Adipose tissue (tissue), 3 donors: ENCODE measurements around the gene ADH4. TPM values are rescaled to one million over a fixed set of nuclear protein-coding genes. Genes with fewer than 3 reads are reported as not detected.
"Not testable (repeated sequence)": the region's sequence is repeated elsewhere in the genome, so short reads cannot be mapped to it uniquely, and the experiment has no call there.

ENCODE experiments used
- H3K27ac ChIP-seq: one replicate; pipeline ENCODE4 v1.5.1; 2013; ENCODE audit warnings: low read depth, low read length
- WGBS, 3 donors: extraction: QIAGEN DNeasy Blood & Tissue Kit; methylation state at CpG; one replicate each; pipeline ENCODE4 v1.1.7; 2013; 5-methylcytosine and 5-hydroxymethylcytosine counted together
- polyA plus RNA-seq, 3 donors: library from polyadenylated mRNA; stranded (reverse); fragments of 200-250 nt; gene quantifications; one replicate each; pipeline ENCODE4 v1.2.3, GENCODE V29; 2013
- donor health status: healthy with polysubstance abuse.
- donor health status: Bipolar disorder and iron deficiency.
- donor health status: healthy.

ADH4 gene
- polyA plus RNA-seq, result 1 to 10 TPM in 2 of 3 donors, under 1 TPM in 1; 0.44 to 5.4 (median 1.1) TPM

DNA sequence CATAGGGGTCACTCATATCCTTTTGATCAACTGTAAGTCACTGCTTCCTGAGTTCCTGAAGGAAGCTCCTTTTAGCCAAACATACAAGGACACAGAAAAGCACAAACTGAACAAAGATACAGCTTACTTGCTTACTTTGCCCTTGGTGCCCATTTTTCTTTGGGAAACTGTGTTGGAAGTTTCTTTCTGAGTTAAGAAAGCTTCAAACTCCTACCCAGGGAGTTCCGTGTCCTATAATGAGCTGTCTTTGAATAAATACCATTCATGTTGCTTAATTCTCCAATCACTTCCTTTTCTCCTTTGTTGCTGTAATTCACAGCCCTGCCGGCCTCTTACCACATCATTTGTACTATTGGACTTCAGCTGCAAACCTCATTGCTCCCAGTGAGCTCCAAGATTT, at the start of gene ADH4:
ADH4 (minus strand) TSS at position 228 of the 400 bp plus-strand sequence; CDS start at position 153, 75 bp downstream.
- no peak within 1 kb of the TSS for H3K27ac ChIP-seq
- 17 to 59% (median 43%) methylated on average over 2 of the region's 2 CpGs for WGBS, 3 donors

DNA sequence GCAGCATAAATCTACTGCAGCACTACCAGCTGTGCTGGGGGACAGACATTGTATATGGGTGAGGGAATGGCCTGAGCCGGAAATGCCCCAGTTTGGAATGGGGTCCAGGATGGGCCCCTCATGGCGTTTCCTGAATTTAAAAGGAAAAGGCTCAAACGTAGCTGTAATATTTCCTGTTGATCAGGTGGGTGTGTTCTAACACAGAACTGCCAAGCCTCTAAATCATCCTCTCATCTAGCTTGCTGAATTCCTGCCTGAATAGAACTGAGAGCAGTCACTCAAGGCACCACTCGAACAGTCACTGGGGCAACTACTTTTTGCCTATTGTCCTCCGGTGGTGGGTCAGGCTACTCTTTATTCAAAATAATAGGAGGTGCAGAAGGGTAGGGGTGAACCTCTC, 46.2 kb upstream of the ADH4 start:
- H3K27ac ChIP-seq, result no peak overlapping the region
- 54 to 58% (median 55%) methylated on average over 5 of the region's 5 CpGs for WGBS, 3 donors

DNA sequence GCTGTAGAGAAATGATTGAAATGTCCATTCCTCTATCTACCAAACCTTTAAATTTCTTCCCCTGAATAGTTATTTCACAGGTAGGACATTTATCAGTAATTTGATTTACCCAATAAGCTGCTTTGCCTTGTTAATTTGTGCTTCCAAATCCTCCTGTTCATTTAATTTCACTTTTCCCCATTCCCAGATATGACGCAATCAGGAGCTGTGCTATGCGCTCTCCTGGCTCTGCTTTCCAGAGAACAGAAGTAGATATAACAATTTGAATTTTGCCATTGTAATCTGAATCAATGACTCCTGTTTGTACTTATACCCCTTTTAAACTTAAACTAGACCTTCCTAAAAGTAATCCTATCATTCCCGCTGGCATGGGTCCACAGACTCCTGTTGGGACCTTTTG, 45.8 kb upstream of the ADH4 start:
- 74 to 83% (median 74%) methylated on average over 3 of the region's 3 CpGs for WGBS, 3 donors
- H3K27ac ChIP-seq, result not testable (repeated sequence)

DNA sequence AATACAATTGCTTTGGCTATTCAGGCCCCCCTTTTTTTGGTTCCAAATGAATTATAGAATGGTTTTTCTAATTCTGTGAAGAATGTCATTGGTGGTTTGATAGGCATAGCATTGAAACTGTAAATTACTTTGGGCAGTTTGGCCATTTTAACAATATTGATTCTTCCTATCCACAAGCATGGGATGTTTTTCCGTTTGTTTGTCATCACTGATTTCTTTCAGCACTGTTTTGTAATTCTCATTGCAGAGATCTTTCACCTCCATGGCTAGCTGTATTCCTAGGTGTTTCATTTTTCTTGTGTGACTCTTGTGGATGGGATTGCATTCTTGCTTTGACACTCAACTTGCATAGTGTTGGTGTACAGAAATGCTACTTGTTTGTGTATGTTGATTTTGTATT, 41.9 kb upstream of the ADH4 start:
- 90 to 93% (median 90%) methylated on average over 1 of the region's 1 CpG for WGBS, 3 donors

DNA sequence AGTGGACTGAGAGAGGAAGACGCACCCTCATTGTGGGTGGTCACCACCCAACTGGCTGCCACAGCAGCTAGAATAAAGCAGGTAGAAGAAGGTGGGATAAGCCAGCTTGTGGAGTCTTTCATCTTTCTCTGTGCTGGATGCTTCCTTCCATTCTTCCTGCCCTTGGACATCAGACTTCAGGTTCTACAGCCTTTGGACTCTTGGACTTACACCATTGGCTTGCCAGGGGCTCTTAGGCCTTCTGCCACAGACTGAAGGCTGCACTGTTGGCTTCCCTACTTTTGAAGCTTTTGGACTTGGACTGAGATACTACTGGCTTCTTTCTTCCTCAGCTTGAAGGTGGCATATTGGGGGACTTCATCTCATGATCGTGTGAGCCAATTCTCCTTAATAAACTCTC, 41.5 kb upstream of the ADH4 start:
- whole genome bisulfite sequencing, 3 donors, result 91 to 100% (median 91%) methylated on average over 2 of the region's 2 CpGs

More for the DNA sequence above, 41.9 kb upstream of the ADH4 start:
- no peak overlapping the region for H3K27ac ChIP-seq

DNA sequence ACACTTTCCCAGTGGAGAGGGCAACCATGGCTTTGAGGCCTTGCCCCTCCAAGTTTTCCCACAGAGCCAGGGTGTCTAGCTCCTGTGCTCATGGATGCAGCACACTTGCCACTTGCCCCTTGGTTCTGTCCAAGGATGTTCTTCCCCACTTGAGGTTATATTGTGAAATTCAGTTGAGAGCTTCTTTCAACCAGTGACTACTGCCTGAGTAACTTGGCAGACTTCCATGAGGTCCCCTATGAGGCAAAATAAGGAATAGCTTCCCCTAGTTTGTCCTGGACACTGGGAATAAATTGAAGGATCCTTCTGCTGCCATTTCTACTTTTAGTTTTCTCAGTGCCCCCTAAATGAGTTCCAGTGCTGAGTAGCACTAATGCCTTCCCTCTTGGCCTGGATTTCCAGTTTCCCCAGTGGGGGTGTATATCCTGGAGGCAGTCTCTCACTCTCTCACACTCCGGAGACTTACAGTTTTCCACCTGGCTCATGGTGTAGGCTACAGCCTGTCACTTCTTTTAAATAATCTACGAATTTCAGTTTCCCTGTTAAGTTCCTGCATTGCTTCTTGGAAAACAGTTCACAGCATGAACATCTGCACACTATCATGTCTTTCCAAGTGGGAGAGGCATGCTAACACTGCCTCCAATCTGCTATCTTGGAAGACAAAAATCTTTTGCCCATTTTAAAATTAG, 36.4 kb upstream of the ADH4 start:
- 44 to 73% (median 56%) methylated on average over 2 of the region's 2 CpGs for WGBS, 3 donors
- H3K27ac ChIP-seq, result no peak overlapping the region

More for the DNA sequence above, 41.5 kb upstream of the ADH4 start:
- no peak overlapping the region for H3K27ac ChIP-seq

DNA sequence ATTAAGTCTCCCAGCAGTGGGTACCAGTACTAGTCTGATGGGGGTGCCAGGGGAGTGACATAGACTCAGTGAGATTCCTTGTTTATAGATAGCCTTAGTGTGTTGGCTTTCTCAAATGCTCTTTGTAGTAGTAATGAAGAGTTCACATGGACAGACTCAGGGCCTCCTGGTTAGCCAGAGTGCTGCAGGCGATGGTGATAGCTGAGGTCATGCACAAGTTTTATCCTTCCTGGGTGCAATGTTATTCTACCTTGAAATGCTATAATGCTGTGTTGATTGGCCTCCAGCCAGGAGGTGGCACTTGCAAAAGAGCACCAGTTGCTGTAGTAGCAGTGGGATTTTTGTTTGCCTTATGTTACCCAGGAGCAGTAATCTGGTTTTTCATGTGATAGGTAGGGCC, 35.5 kb upstream of the ADH4 start:
- 52 to 90% (median 90%) methylated on average over 1 of the region's 1 CpG for WGBS, 3 donors

DNA sequence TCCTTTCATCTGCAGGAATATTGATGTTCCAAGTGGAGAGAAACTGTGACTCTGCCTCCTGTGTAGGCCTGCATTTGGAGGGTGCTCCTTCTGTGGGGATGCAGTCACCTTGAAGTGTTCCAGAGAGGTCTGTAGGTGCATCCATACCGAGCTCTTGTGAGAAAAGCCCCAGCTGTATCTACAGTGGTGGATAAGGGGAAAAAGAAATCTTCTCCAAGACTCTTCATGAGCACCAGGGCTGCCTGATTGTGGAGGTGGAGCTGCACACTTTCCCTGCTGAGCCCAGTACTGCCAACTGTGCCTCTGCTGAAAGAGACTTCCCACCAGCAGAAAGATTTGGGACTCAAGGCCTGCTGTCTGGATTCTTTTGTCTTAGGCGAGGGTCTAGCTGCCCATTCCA, 35.1 kb upstream of the ADH4 start:
- no peak overlapping the region for H3K27ac ChIP-seq
- WGBS, 3 donors, result 57 to 84% (median 81%) methylated on average over 2 of the region's 2 CpGs

More for the DNA sequence above, 35.5 kb upstream of the ADH4 start:
- H3K27ac ChIP-seq, result no peak overlapping the region

DNA sequence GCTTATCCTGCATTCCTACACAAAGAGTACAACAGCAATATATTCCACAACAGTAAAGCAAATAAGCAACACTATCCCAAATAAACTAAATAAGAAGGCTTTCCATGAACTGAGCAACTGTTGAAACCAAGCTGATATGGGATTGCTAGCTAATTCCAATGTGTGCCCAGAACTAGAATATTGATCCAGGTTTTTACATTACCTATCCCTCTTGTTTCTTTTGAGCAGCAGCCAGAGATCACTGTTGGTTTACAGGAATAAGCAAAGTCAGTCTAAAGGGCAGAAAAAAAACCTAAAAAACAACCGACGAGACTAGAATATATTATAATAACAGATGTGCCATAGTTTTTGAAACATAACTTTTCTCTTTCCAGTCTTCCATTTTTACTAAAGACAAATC, 22.4 kb upstream of the ADH4 start:
- WGBS, 3 donors, result 27 to 65% (median 62%) methylated on average over 2 of the region's 2 CpGs
- no peak overlapping the region for H3K27ac ChIP-seq

DNA sequence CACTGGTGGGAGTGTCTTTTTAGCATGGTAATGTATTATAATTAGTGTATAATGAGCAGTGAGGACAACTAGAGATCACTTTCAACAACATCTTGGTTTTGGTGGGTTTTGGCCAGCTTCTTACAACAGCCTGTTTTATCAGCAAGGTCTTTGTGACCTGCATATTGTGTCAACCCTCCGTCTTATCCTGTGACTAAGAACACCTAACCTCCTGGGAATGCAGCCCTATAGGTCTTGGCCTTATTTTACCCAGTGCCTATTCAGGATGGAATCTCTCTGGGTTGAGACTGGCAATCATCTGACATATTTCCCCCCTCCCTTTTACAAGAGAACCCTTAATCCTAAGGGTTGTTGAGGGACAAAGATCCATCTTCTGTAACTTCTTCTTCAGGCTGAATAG, 21.9 kb upstream of the ADH4 start:
- WGBS, 3 donors, result 65 to 97% (median 90%) methylated on average over 1 of the region's 1 CpG

DNA sequence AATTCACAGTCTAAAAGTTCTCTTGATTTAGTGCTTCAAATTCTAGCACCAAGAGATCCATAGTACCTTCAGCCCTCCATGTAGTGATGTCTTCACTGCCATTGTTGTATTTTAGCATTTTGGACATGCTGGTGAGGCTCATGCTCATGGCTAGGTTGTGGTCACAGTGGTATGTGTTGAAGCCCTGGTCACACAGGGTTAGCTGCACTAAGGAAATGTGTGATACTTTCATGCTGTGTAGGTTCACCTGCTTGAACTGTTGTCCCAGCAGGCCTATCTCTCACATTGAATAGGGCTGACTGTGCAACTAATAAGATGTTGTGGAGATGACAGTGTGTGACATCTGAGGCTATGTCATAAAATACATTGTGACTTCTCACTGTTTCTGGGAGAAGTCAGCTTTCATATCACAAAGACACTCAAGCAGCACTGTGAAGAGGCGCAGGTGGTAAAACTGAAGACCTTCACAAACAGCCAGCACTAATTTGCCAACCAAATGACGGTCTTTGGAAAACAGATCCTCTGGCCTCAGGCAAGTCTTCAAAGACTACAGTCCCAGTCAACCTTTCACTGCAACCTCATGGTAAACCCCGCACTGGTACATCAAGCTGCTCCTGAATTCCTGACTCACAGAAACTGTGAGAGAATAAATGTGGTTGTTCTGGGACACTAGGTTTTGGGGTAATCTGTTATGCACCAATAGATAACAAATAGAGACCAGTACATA, 17.4 kb upstream of the ADH4 start:
- H3K27ac ChIP-seq, result no peak overlapping the region
- 92 to 98% (median 97%) methylated on average over 3 of the region's 3 CpGs for WGBS, 3 donors

More for the DNA sequence above, 21.9 kb upstream of the ADH4 start:
- no peak overlapping the region for H3K27ac ChIP-seq

DNA sequence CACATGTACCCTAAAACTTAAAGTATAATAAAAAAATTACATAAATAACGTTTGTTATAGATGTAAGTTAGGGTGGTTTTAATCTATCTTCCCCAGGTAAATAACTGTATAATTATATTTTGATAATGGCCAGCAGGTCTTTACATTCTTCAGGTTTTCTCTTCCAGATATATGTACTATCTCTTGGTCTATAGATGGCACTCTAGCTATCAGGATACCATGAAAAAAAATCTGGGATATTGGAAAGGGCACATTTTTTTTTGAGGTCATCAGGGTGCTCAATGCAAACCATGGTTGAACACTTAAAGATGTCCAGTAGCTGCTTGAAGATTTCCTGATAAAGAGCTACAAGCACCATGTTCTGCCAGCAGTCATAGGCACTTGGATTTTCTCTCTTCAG, 15.6 kb upstream of the ADH4 start:
- H3K27ac ChIP-seq, result no peak overlapping the region
- 71 to 84% (median 79%) methylated on average over 1 of the region's 1 CpG for WGBS, 3 donors

DNA sequence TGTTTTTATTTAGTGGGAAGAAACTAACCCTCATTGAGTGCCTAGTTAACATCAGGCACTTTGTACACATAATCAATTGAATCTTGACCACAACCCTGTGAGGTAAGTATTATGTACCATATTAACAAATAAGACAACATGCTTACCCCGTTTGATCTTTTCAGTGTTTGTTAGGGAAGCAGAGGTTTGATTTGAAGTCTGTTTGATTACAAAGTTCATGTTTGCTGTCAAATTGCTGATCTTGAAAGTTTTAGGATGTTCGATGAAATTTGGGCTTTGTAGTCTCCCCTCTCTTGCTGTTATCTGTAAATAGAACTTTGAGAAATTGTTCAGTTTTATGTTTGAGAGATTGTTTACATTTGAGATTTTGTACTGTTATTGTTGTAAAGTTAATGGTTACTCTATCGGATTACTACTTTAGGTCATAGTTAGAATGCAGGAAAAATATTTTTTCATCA, 13.4 kb upstream of the ADH4 start:
- 26 to 73% (median 67%) methylated on average over 3 of the region's 3 CpGs for WGBS, 3 donors
- H3K27ac ChIP-seq, result no peak overlapping the region

DNA sequence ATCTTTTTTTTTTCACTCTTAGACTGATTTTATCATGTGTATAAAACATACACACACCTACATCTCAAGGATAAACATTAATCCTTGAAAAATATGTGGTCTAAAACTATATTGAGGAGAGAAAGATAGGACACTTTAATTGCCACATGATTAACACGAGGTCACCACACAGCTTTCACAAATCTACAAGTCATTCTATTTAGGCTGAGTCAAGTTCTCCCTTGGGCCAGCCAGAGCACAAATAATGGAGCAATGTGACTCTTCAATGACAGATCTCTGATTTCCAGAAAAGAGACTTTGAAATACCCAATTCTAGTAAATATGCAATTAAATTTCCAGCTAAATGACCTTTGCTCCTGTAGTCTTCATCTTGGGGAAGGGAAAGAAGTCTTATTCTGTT, 12.9 kb upstream of the ADH4 start:
- WGBS, 3 donors, result 31 to 56% (median 51%) methylated on average over 1 of the region's 1 CpG

DNA sequence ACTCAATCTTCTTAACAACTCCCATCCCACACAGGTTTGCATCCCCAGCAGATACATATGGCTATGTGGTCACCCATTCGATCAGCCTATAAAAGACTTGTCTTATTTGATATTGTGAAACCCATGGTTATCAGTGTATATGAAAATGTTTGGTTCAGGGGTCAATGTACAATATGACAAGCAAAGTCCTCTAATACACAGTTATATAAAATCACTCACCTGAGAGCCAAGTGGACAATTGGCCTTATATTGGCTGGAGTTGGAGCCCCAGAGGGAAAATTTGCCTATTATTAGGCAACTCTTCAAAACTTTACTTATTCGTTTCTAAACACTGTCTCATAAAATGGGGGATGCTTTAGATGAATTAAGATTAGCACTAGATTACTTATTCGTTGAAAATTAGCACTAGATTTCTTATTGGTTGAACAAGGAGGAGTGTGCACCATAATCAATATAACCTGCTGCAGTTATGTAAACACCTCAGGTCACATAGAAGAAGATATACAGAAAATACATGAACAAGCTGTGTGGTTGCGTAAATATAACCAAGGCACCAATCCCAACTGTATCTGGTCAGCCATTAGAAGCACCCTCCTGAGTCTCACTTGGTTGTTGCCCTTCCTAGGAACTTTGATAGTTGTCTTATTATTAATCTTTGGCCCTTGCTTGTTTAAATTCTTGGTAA, 10.7 kb upstream of the ADH4 start:
- H3K27ac ChIP-seq, result no peak overlapping the region
- 61 to 90% (median 87%) methylated on average over 4 of the region's 4 CpGs for WGBS, 3 donors

More for the DNA sequence above, 12.9 kb upstream of the ADH4 start:
- H3K27ac ChIP-seq, result no peak overlapping the region

DNA sequence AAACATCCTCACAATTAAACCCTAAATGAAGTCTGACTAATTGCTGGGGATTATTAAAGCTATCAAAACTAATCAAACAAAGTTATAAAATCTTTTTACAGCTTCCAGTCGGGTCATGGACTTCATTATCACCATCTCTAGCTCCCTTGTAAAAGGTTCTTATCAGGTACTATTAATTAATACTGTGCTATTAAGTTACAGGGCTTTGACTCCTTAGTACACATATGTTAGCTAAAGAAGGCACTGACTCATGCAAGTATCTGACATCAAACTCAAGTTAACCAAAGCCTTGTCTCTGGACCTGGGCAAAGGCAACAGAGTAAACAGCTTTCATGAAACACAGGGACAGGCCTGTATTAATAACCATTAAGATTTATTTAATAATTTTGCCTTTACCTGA, 7.9 kb upstream of the ADH4 start:
- 0 to 37% (median 18%) methylated on average over 1 of the region's 1 CpG for WGBS, 3 donors
- H3K27ac ChIP-seq, result no peak overlapping the region

DNA sequence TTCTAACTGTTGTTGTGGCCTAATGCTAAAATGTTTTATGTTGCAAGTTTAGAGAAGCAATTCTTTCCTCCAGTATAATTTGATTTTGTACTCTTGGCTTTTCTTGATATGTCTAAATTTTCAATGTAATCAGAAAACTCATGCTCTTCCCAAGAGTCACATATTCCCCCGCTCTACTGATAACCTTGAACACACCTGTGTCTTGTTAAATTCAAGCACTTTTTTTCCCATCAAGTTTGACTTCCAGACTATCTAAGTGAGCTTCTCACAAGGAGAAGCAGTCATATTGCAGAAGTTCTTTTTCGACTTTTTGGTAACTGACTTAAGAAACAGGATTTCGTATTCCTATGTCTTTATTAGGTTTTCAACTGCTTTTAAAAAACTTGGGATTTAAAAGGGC, 7.4 kb upstream of the ADH4 start:
- no peak overlapping the region for H3K27ac ChIP-seq
- 45 to 94% (median 93%) methylated on average over 3 of the region's 3 CpGs for WGBS, 3 donors

DNA sequence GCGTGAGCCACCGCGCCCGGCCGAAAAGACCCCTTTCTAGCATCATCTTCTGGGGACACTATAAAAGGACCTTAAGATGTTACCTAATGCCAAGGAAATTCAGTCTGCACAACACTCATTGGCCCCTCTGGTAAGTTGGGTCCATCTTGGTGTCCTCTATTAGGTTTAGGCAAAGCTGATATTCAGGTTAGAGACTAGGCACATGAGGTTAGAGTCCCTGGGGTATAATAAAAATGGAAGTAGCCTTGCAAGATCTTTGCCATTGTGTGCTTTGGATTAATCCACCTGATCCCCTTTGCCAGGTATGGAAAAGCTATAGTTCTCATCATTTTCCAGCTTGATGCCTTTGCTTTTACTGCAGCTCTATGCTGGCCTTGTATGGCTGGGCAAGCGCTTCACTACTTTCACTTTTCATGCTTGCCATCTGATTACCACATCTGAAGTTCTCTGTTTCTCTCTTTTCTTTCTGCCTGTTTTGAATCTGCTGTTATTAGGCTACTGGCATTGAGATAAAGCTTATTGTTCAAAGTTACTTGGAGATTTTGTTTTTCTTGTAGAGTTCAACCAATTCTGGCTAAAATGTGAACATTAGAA, 5.4 kb upstream of the ADH4 start:
- no peak overlapping the region for H3K27ac ChIP-seq
- WGBS, 3 donors, result 21 to 89% (median 36%) methylated on average over 1 to 3 of the region's 6 CpGs

DNA sequence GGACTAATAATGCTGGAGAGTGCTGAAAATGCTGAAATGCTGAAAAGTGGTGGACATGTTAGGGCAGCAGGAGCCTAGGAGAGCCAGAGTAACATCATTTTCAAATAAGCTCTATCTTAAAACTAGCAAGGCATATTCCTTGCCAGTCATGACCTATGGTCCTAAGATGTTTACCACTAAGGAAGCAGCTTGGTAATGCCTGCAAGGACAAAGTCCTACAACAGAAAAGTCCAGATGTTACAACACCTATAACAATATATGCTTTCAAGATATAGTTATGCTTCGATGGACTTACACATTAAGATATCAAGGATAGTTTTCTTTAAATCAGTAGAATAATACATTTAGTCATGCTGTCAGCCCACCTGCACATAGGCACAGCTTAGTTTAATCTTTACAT, 4.5 kb upstream of the ADH4 start:
- 69 to 97% (median 93%) methylated on average over 1 of the region's 1 CpG for WGBS, 3 donors
- no peak overlapping the region for H3K27ac ChIP-seq
